GM19467 (cell line): ENCODE results near the gene FRMPD4.
"Not testable (repeated sequence)": the region's sequence is repeated elsewhere in the genome, so short reads cannot be mapped to it uniquely, and the experiment has no call there.

Experiments used
- ATAC-seq: cut with Tn5 transposase; IDR thresholded peaks from one replicate; pipeline ENCODE4 v1.9.1; 2021; ENCODE audit warnings: mild to moderate bottlenecking, moderate library complexity; ENCODE audit not compliant: unreplicated experiment

The FRMPD4 gene

GRCh38 chrX:12494400-12495138 is 356.3 kb downstream of the FRMPD4 start:
- no peak for ATAC-seq

GRCh38 chrX:12496343-12496742 is 358.1 kb downstream of the FRMPD4 start:
- no peak for ATAC-seq

GRCh38 chrX:12497832-12498591 is 359.7 kb downstream of the FRMPD4 start:
- ATAC-seq = peak; percentile 66

- no peak for ATAC-seq
These were observed 366.9 kb downstream of the FRMPD4 start for GRCh38 chrX:12505127-12505526.

GRCh38 chrX:12515384-12515783 is 377.1 kb downstream of the FRMPD4 start:
- ATAC-seq = peak; percentile 93

GRCh38 chrX:12526306-12526705 is 388.0 kb downstream of the FRMPD4 start:
- no peak for ATAC-seq

- ATAC-seq = not testable (repeated sequence)
These were observed 399.8 kb downstream of the FRMPD4 start for GRCh38 chrX:12538096-12538495.

GRCh38 chrX:12542251-12542650 is 404.0 kb downstream of the FRMPD4 start:
- ATAC-seq = not testable (repeated sequence)

GRCh38 chrX:12548341-12548740 is 410.1 kb downstream of the FRMPD4 start:
- no peak for ATAC-seq

- no peak for ATAC-seq
These were observed 410.5 kb downstream of the FRMPD4 start for GRCh38 chrX:12548746-12549145.

GRCh38 chrX:12554206-12554605 is 415.9 kb downstream of the FRMPD4 start:
- ATAC-seq = no peak

GRCh38 chrX:12563121-12563520 is 424.8 kb downstream of the FRMPD4 start:
- ATAC-seq = no peak

GRCh38 chrX:12564221-12564620 is 425.9 kb downstream of the FRMPD4 start:
- ATAC-seq = no peak

GRCh38 chrX:12567857-12568256 is 429.6 kb downstream of the FRMPD4 start:
- no peak for ATAC-seq

- ATAC-seq = no peak
These were observed 432.7 kb downstream of the FRMPD4 start for GRCh38 chrX:12570859-12571501.

GRCh38 chrX:12579311-12579710 is 441.0 kb downstream of the FRMPD4 start:
- no peak for ATAC-seq

- ATAC-seq = no peak
These were observed 442.3 kb downstream of the FRMPD4 start for GRCh38 chrX:12580548-12580947.

GRCh38 chrX:12581546-12581945 is 443.3 kb downstream of the FRMPD4 start:
- ATAC-seq = no peak

- ATAC-seq = no peak
These were observed 444.4 kb downstream of the FRMPD4 start for GRCh38 chrX:12582649-12583048.

GRCh38 chrX:12583543-12583942 is 445.3 kb downstream of the FRMPD4 start:
- ATAC-seq = no peak

- ATAC-seq = no peak
These were observed 457.4 kb downstream of the FRMPD4 start for GRCh38 chrX:12595720-12596119.

- ATAC-seq = no peak
These were observed 471.8 kb downstream of the FRMPD4 start for GRCh38 chrX:12610079-12610478.
